HG03064 (cell line): ENCODE measurements around the gene ATP5F1D.

ENCODE experiments used
- ATAC-seq: cut with Tn5 transposase; IDR thresholded peaks from one replicate; pipeline ENCODE4 v1.9.1; 2021; ENCODE audit warnings: low read depth; ENCODE audit not compliant: unreplicated experiment

ATP5F1D gene

GRCh38 chr19:1220477-1220930 is 21.0 kb upstream of the ATP5F1D start:
- no peak for ATAC-seq

DNA sequence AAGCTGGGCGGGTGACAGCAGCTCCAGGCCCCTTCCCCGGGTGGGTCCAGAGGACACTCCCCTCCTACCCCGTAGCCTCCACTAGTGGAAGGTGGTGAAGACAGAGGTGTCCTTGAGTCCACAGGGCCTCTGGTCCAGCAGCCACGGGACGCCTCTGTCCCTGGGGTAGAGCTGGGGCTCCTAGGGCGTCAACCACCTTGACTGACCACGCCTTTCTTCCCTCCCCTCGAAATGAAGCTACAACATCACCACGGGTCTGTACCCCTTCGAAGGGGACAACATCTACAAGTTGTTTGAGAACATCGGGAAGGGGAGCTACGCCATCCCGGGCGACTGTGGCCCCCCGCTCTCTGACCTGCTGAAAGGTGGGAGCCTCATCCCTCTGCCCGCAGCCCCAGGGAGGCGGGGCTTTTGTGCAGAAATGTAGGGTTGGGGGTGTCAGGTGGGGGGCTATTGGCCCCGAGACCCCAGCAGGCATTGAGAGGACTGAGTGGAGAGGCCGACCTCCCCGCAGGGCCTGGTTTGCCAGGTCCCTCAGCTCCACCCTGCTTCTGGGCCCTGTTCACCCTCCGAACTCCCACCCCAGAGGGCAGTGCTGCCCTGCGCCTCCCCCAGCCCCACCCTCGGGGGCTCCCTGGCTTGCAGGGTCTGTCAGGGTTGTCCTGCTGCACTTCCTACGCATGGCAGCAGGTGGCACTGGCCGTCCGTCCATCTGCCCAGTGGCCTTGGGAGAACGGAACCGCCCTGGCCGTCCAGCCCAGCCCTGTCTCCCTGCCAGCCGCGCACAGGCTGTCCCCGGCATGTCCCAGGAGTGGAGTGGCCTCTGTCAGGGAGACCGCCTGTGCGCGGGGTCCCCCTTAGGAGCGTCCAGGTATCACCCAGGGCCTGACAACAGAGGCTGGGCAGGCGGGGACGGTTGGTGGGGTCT is 20.3 kb upstream of the ATP5F1D start:
- ATAC-seq: no peak

GRCh38 chr19:1221904-1222255 is 19.7 kb upstream of the ATP5F1D start:
- no peak for ATAC-seq

DNA sequence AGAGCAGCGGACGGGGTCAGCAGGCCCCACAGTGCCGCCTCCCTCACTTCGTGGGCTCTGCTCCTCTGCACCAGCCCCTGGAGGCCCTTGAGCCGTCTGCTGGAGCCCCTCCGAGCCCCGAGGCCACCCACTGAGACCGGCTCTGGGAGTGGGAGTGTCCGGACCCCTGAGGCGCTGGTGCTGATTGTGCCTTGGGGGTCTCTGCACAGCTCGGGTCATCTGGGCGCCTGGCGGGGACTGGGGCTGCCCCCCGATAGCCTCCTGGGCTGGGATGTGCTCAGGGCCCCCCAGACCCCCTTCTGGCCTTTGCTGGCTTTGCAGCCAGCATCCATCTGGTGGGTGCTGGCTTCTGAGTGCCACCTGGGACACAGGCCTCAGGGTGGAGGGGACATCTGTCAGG is 19.2 kb upstream of the ATP5F1D start:
- ATAC-seq: no peak

DNA sequence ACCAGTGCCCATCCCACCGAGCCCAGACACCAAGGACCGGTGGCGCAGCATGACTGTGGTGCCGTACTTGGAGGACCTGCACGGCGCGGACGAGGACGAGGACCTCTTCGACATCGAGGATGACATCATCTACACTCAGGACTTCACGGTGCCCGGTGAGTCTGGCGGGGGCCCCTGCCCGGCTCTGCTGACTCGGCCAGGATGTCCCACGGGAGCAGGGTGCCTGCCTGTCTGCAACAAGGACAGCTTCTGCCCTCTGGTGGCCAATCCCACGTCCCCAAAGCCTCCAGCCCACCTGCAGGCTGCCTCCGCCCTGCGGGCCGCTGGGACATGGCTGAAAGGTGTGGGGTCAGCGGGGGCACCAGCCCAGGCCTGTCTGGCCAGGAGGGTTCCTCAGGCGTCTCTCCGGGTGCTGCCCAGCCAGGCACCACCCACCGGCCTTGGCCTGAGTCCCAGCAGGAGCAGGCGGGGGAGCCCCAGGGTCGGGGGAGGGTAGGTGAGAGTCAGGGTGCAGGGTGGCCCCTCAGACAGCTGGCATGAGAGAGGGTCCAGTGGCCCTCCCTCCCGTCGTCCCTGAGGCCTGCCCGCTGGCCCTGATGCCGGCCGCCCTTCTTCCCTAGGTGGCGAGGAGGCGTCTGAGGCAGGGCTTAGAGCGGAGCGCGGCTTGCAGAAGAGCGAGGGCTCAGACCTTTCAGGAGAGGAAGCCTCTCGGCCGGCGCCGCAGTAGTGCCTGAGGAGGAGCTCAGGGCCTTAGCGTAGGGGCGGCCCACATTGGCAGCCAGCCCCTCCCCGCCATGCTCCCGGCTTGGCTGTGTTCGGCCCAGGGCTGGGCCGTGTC is 18.3 kb upstream of the ATP5F1D start:
- no peak for ATAC-seq

DNA sequence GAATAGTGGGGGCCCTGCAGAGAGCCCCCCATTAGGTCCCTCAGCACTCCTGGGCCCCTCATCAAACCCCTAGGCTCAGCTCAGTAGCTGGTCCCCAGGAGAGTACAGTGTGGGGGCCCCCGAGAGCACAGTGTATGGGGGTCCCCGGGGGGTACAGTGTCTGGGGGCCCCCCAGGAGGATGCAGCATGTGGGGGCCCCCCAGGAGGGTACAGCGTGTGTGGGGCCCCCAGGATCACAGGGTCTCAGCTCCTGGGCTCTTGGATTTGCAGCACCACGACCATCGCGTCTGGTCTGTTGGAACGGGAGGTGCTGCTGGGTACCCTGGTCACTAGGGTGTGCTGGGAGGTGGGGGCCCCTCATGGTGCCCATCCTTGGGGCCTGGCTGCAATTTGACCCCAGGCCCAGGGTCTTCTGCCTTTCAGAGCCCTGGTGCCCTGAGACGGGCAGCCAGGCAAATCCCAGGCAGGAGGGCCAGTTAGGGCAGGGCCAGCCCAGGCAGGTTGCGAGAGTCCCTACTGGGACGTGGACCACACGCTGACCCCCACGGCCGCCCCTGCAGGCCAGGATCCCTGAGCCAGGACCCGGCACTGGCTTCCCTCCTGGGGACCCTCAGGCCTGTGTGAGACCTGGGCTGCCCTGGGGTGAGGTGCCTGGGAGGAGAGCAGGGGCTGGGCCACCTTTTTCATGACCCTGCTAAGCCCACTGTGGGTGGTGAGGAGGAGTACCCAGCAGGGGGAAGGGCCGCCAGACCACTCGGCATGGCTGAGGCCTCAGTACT is 17.3 kb upstream of the ATP5F1D start:
- no peak for ATAC-seq

GRCh38 chr19:1224847-1225246 is 16.7 kb upstream of the ATP5F1D start:
- ATAC-seq: no peak

DNA sequence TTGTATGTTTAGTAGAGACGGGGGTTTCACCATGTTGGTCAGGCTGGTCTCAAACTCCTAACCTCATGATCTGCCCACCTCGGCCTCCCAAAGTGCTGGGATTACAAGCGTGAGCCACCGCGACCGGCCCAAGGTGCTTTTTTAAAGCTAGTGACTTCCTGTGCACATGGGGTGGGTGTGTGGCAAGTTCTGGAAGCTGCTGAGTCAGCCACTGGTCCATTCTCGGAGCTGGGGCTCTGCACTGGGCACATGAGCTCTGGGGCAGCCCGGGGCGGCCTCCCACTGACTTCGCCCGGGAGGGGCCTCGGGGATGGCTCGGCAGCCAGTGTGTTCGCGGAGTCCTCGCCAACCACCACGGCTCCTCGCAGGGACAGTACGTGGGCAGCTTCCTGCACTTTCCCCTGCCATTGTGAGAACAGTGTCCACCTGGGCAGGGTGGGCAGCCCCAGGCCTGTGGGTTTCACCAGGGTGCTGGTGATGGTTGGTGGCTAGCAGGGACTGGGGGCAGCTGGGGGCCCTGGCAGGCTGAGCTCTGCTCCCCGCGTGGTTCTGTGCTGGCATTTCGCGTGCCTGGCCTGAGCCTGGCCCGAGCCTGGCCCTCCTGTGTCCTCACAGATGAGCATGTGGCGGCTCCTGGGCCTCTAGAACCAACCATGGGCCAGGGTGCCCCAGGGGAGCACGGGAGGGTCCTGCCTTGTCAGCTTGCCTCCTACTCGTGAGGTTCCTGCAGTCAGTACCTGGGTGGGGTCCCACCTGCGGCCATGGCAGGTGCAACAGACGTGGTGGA is 15.9 kb upstream of the ATP5F1D start:
- no peak for ATAC-seq

GRCh38 chr19:1226227-1226518 is 15.4 kb upstream of the ATP5F1D start:
- no peak for ATAC-seq

GRCh38 chr19:1226522-1227303 is 14.8 kb upstream of the ATP5F1D start:
- ATAC-seq: no peak

GRCh38 chr19:1227304-1228054 is 14.1 kb upstream of the ATP5F1D start:
- ATAC-seq: no peak

DNA sequence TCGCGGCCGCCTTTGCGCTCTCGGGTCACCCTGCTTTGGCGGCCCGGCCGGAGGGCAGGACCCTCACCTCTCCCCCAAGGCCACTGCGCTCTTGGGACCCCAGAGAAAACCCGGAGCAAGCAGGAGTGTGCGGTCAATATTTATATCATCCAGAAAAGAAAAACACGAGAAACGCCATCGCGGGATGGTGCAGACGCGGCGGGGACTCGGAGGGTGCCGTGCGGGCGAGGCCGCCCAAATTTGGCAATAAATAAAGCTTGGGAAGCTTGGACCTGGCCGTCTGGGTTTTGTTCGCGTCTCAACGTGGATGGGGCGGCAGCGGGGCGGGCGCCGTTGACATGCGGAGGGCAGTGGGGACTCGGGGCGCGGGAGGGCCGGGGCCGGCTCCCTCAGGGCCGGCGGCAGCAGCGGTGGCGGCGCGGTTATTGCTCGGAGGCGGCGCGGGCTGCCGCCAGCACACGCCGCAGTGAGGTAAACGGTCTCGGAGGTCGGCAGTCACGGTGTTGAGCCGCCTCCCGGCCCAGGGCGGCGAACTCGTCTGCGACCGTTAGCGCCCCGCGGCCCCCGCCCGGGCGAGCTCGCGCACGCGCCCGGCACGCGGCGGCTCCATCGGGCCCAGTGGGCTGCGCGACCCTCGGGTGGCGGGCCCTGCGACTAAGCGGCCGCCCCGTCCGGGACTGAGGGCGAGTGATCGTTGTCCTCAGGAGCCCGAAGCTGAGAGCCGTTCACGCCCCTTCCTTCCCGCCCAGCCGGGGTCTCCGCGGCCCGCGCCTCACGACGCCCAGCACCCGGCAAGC is 13.2 kb upstream of the ATP5F1D start:
- ATAC-seq: no peak

DNA sequence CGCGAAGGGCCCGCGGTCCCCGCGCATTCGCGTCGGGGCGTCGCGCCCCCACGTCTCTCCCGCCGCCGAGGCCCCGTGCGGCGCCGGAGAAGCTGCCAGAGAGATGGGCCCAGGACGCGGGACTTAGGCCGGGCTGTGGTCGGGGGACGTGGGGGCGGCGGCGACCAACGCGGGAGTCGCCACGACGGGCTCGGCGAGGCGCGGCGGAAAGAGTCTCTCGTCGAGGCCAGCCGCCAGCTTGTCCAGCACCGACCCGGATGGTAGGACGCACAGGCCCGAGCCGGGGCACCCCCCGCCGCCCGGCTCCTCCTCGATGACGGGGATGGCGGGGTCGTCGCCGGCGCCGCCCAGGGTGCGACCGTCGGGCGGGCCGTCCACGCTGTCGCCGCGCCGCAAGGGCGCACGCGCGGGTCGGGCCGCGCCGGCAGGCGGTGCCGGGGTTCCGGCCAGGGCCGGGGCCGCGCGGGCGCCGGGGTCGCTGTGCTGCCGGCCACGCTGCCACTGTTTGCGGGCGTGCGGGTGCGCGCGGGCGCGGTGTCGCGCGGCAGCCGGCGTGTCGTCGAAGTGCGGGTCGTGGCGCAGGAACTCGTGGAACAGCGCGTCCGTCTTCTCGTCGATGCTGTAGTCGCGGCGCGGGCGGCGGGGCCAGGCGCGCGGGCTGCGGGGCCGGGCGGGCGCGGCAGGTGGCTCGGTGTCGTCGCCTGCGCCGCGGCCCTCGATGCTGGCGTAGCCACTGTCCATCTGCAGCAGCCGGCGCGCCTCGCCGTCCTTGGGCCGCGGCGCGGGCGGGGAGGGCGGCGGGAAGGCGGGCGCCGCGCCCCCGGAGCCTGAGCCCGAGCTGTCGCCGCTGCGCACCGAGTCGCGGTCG is 12.3 kb upstream of the ATP5F1D start:
- ATAC-seq: no peak

DNA sequence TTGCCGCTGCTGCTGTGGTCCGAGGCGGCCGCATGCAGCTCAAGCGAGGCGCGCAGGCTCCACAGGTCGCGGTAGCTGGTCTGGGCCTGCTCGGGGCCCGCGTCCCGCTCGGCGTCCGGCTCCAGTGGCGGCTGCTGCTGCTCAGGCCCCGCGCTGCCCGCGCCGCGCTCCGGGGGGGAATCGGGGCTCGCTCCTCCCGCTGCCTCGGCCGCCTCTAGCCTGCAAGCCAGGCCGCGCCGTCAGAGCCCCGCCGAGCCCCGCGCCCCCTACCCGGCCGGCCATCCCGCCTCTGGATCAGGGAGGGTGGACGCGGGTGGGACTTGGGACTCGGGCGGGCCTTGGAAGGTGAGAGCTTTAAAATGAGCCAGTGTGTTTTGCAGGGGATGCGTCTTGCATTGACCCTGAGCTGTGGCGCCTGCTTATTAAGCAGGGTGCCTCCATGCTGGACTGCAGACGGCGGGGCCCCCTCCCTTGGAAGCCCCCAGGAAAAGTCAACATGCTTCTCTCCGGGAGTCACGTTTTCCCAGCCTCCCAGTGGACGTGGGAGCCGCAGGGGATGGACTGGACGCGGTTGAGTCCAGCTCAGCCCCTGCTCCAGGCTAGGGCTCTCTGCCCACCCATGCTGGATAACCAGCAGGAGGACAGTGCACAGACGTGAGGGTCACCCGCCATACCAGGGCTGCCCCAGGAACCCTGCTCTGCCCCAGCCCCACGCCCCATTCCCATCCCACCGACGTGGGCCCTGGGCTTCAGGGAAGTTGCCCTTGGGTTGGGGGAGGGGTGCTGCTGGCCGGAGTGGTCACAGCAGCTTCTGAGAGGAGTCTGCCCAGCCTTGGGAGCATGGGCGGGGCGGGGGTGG is 11.4 kb upstream of the ATP5F1D start:
- no peak for ATAC-seq

- ATAC-seq: no peak
Measured at GRCh38 chr19:1230783-1231489, 10.6 kb upstream of the ATP5F1D start.
